A673 (cell line): ENCODE data around the gene CTPS2. TPM values are rescaled to one million over a fixed set of nuclear protein-coding genes. Genes with fewer than 3 reads are reported as not detected.

ENCODE experiments used
- BruUV-seq: library from RNA; stranded (reverse); fragments of 400-500 nt; replicated peaks from 2 replicates; lab custom pipeline; 2021; lab: Mats Ljungman, UMichigan
- CTCF ChIA-PET: fragments of 300-600 bp; sonication (Branson Sonifier 250); formaldehyde crosslinking; loops from one replicate; lab custom pipeline; 2022; ENCODE audit warnings: antibody characterized with exemption; lab: Charles Lee
- POLR2A ChIA-PET: fragments of 300-600 bp; sonication (Branson Sonifier 250); formaldehyde crosslinking; loops from one replicate; lab custom pipeline; 2022; ENCODE audit warnings: antibody characterized with exemption; ENCODE audit not compliant: low non-redundant PET; lab: Charles Lee
- DNase-seq: peaks from one replicate; pipeline ENCODE4 v3.0.0-alpha.2; 2015; ENCODE audit warnings: low spot score
- H3K27ac ChIP-seq: fragments of 200-600 bp; sonication (generic); 2 replicates; pipeline ENCODE4 v1.5.1; 2016; ENCODE audit warnings: mixed run types, low read depth, mild to moderate bottlenecking, mixed read lengths, antibody characterized with exemption, low read length; ENCODE audit not compliant: poor library complexity, severe bottlenecking
- H3K27me3 ChIP-seq: fragments of 200-600 bp; sonication (generic); replicated peaks from 2 replicates; pipeline ENCODE4 v1.6.1; 2017; ENCODE audit warnings: mixed run types, low read depth, mild to moderate bottlenecking, mixed read lengths, antibody characterized with exemption, low read length; ENCODE audit not compliant: insufficient read depth, poor library complexity
- H3K36me3 ChIP-seq: fragments of 200-600 bp; sonication (generic); 2 replicates; pipeline ENCODE4 v1.6.1; 2016; ENCODE audit warnings: mixed run types, mild to moderate bottlenecking, mixed read lengths, antibody characterized with exemption, low read length; ENCODE audit not compliant: insufficient read depth, poor library complexity, severe bottlenecking
- H3K4me1 ChIP-seq: fragments of 200-600 bp; sonication (generic); 2 replicates; pipeline ENCODE4 v1.6.1; 2017; ENCODE audit warnings: mixed run types, mild to moderate bottlenecking, mixed read lengths, antibody characterized with exemption, low read length; ENCODE audit not compliant: insufficient read depth, poor library complexity, severe bottlenecking
- H3K4me3 ChIP-seq: fragments of 200-600 bp; sonication (generic); 2 replicates; pipeline ENCODE4 v1.5.1; 2016; ENCODE audit warnings: low read depth, mixed run types, mild to moderate bottlenecking, mixed read lengths, low read length; ENCODE audit not compliant: poor library complexity, severe bottlenecking
- H3K9me3 ChIP-seq: fragments of 200-600 bp; sonication (generic); 2 replicates; pipeline ENCODE4 v1.6.1; 2016; ENCODE audit warnings: mixed run types, low read depth, mild to moderate bottlenecking, mixed read lengths, antibody characterized with exemption, low read length; ENCODE audit not compliant: poor library complexity, severe bottlenecking
- EZH2 ChIP-seq: fragments of 200-600 bp; sonication (generic); IDR thresholded peaks from 2 replicates; pipeline ENCODE4 v1.6.1; 2017; ENCODE audit warnings: borderline replicate concordance, low read depth, mild to moderate bottlenecking, mixed read lengths, antibody characterized with exemption, low read length; ENCODE audit not compliant: poor library complexity, severe bottlenecking
- intact Hi-C: fragments of 100-400 bp; cut with micrococcal nuclease; formaldehyde crosslinking; loops from one replicate; pipeline ENCODE4 v1.10.0; 2022; ENCODE audit not compliant: unreplicated experiment
- total RNA-seq: library from RNA; stranded (reverse); gene quantifications from 2 replicates; pipeline ENCODE4 v1.2.3, GENCODE V29; 2021
- TF ChIP-seq, protein P1 (sequence below): fragments of 300-800, 200-600 bp; sonication (generic); conservative IDR thresholded peaks from 2 replicates; pipeline ENCODE4 v1.5.1; 2017; ENCODE audit warnings: low read depth, mild to moderate bottlenecking, antibody characterized with exemption, low read length, moderate library complexity, mixed read lengths

CTPS2 gene
- total RNA-seq, 1 experiment from 2014 or later: 15.6 TPM

DNA sequence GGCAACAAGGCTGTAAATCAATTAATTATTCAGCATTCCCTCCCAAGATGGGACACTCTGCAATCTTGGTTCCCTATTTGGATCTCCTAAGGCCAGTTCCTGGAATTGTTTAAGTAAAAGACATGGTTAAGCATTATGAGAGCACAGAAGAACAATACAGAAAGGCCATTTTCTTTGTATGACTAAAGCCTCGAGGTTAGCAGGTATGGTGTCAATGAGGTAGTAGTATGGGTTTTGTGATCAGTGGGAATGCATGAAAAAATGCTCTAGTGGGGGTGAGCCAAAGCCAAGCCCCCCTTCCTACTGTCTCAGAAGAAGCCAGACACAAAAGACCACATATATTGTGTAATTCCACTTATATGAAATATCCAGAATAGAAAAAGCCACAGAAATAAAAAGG lies 124.2 kb downstream of the CTPS2 start:
- CTCF ChIA-PET: no interaction called here
- POLR2A ChIA-PET: no interaction called here

DNA sequence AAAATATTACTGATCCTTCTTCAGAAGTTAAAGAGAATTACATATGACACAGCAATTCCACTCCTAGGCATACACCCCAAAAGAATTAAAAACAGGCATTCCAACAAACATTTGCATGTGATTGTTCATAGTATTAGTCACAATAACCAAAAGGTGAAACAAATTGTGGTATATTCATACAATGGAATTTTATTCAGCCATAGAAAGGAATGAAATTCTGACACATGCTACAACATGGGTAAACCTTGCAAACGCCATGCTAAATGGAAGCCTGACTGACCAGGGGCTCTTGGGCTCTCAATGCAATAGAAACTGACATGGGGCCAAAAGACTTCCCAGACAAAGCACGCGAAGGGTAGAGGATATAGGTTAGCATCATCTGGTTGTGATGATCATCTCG lies 124.6 kb downstream of the CTPS2 start:
- no peaks in the 10 kb centered on the region for H3K27me3 ChIP-seq
- H3K9me3 ChIP-seq: no peaks in the 10 kb centered on the region
- ChIA-PET CTCF (no interaction called here), POLR2A (no interaction called here)
- H3K4me1 ChIP-seq: no peaks in the 10 kb centered on the region
- DNase-seq: no peak
- no peak for TF ChIP-seq EZH2
- TF ChIP-seq, protein P1, sequence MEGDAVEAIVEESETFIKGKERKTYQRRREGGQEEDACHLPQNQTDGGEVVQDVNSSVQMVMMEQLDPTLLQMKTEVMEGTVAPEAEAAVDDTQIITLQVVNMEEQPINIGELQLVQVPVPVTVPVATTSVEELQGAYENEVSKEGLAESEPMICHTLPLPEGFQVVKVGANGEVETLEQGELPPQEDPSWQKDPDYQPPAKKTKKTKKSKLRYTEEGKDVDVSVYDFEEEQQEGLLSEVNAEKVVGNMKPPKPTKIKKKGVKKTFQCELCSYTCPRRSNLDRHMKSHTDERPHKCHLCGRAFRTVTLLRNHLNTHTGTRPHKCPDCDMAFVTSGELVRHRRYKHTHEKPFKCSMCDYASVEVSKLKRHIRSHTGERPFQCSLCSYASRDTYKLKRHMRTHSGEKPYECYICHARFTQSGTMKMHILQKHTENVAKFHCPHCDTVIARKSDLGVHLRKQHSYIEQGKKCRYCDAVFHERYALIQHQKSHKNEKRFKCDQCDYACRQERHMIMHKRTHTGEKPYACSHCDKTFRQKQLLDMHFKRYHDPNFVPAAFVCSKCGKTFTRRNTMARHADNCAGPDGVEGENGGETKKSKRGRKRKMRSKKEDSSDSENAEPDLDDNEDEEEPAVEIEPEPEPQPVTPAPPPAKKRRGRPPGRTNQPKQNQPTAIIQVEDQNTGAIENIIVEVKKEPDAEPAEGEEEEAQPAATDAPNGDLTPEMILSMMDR: no peak
- no peak overlapping the region for H3K4me3 ChIP-seq
- no TSS peak for BruUV-seq
- no peaks in the 10 kb centered on the region for H3K36me3 ChIP-seq
- intact Hi-C loops: no loop called here
- H3K27ac ChIP-seq: no peak overlapping the region

More for the DNA sequence above, 124.2 kb downstream of the CTPS2 start:
- Histone ChIP-seq H3K36me3 (no peaks in the 10 kb centered on the region), H3K4me3 (no peak overlapping the region), H3K27me3 (no peaks in the 10 kb centered on the region), H3K27ac (no peak overlapping the region), H3K9me3 (no peaks in the 10 kb centered on the region), H3K4me1 (no peaks in the 10 kb centered on the region)
- TF ChIP-seq, protein P1: no peak
- no peak for TF ChIP-seq EZH2
- intact Hi-C loops: no loop called here
- BruUV-seq: no TSS peak
- no peak for DNase-seq

DNA sequence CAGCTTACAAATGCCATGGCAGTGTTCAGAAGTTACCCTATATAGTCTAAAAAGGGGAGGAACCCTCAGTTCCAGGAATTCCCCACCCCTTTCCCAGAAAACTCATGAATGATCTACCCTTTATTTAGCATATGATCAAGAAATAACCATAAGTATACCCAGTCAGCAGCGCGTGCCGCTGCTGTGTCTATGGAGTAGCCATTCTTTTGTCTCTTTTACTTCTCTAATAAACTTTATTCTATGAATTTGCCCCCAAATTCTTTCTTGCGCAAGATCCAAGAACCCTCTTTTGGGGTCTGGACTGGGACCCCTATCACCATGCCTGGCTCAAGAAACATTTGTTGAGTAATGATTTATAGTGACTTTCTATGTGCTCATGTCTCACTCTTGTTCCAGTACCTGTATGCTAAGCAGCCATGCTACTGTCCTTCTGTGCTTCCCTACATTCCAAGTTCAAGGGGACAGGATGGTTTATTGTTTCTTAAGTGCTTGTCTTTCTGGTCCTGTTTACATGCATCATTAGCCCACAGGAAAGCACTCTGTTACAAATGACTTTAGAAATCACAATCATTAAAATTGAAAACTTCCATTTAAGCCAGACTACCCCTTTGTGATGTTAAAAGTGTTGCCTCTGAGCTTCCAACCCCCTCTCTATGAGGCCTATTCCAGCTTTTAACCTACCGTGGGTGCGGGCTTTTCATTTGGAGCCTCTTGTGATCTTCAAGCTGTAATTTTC lies 125.9 kb downstream of the CTPS2 start:
- BruUV-seq: no TSS peak
- no peaks in the 10 kb centered on the region for H3K4me1 ChIP-seq
- ChIA-PET POLR2A (no interaction called here), CTCF (no interaction called here)
- no peak overlapping the region for H3K27ac ChIP-seq
- H3K27me3 ChIP-seq: no peaks in the 10 kb centered on the region
- intact Hi-C loops: no loop called here
- DNase-seq: no peak
- TF ChIP-seq, protein P1: no peak
- no peak for TF ChIP-seq EZH2
- H3K4me3 ChIP-seq: no peak overlapping the region
- no peaks in the 10 kb centered on the region for H3K9me3 ChIP-seq
- no peaks in the 10 kb centered on the region for H3K36me3 ChIP-seq
